H1 (cell line): ENCODE measurements around the gene IKZF1. TPM values are rescaled to one million over a fixed set of nuclear protein-coding genes. Genes with fewer than 3 reads are reported as not detected.

Experiments
- CTCF ChIA-PET: fragments of 300-600 bp; sonication (Branson Sonifier 250); formaldehyde crosslinking; loops from one replicate; lab custom pipeline; 2021; ENCODE audit not compliant: partially characterized antibody; lab: Charles Lee
- POLR2A ChIA-PET: fragments of 300-600 bp; sonication (Branson Sonifier 250); formaldehyde crosslinking; loops from one replicate; lab custom pipeline; 2021; ENCODE audit warnings: inconsistent platforms; ENCODE audit not compliant: partially characterized antibody; lab: Charles Lee
- DNase-seq, 2 experiments: peaks; one replicate each; pipeline versions ENCODE4 v3.0.0 to v3.0.0-alpha.2; 2010 to 2022; ENCODE audit warnings: low spot score in 2 of 2, low read depth in 1 of 2, mixed read lengths in 1 of 2
- FAIRE-seq: peaks from 2 replicates; lab custom pipeline; 2011; peaks lifted over from hg19 to GRCh38; lab: Jason Lieb, UNC
- H2AFZ ChIP-seq: 2 replicates; pipeline ENCODE4 v1.8.1; 2012; ENCODE audit warnings: low read length, inconsistent platforms
- H2AK5ac ChIP-seq: 2 replicates; pipeline ENCODE4 v1.6.1; 2013; ENCODE audit warnings: low read depth, low read length
- H2BK120ac ChIP-seq: replicated peaks from 2 replicates; pipeline ENCODE3; 2013; ENCODE audit warnings: low read depth, low read length, inconsistent platforms
- H2BK12ac ChIP-seq: 2 replicates; pipeline ENCODE4 v1.6.1; 2013; ENCODE audit warnings: low read depth, low read length
- H2BK15ac ChIP-seq: 2 replicates; pipeline ENCODE4 v1.6.1; 2013; ENCODE audit warnings: low read length
- H2BK20ac ChIP-seq: 2 replicates; pipeline ENCODE4 v1.6.1; 2013; ENCODE audit warnings: low read length
- H2BK5ac ChIP-seq: 2 replicates; pipeline ENCODE4 v1.6.1; 2013; ENCODE audit warnings: low read depth, low read length
- H3K14ac ChIP-seq: 2 replicates; pipeline ENCODE4 v1.6.1; 2013; ENCODE audit warnings: inconsistent platforms; ENCODE audit not compliant: insufficient read length
- H3K18ac ChIP-seq: 2 replicates; pipeline ENCODE4 v1.6.1; 2013; ENCODE audit warnings: low read length; ENCODE audit errors: extremely low read depth
- H3K23ac ChIP-seq: 2 replicates; pipeline ENCODE4 v1.6.1; 2013; ENCODE audit warnings: inconsistent platforms; ENCODE audit not compliant: insufficient read length
- H3K23me2 ChIP-seq: 2 replicates; pipeline ENCODE4 v1.6.1; 2013; ENCODE audit warnings: low read depth, low read length
- H3K27ac ChIP-seq: 2 replicates; pipeline ENCODE4 v1.6.1; 2011; ENCODE audit warnings: low read depth, low read length, inconsistent platforms
- H3K27me3 ChIP-seq, 4 experiments: replicated peaks in 1 of 4; 1 replicate in 1 of 4; 2 replicates in 3 of 4; pipeline versions ENCODE4 v1.6.1 to v1.8.1; 2011 to 2013; ENCODE audit warnings: low read length in 3 of 4, mild to moderate bottlenecking in 3 of 4, inconsistent platforms in 2 of 4, mixed read lengths in 2 of 4, moderate library complexity in 1 of 4; ENCODE audit not compliant: control insufficient read depth in 3 of 4, insufficient read depth in 3 of 4; ENCODE audit errors: extremely low read depth in 1 of 4
- H3K36me3 ChIP-seq, 4 experiments: 2 replicates each; pipeline versions ENCODE4 v1.6.1 to v1.8.1; 2011 to 2013; ENCODE audit warnings: mild to moderate bottlenecking in 4 of 4, low read length in 3 of 4, moderate library complexity in 2 of 4, control low read depth in 1 of 4, inconsistent platforms in 1 of 4; ENCODE audit not compliant: insufficient read depth in 4 of 4, control insufficient read depth in 2 of 4
- H3K4ac ChIP-seq: replicated peaks from 2 replicates; pipeline ENCODE3; 2013; ENCODE audit warnings: low read length, low read depth, mixed read lengths, inconsistent platforms; ENCODE audit not compliant: insufficient read length
- H3K4me1 ChIP-seq, 4 experiments: replicated peaks in 1 of 4; 1 replicate in 1 of 4; 2 replicates in 3 of 4; pipeline versions ENCODE4 v1.6.1 to v1.8.1; 2011 to 2013; ENCODE audit warnings: low read length in 3 of 4, inconsistent platforms in 2 of 4, mixed read lengths in 1 of 4; ENCODE audit not compliant: insufficient read depth in 4 of 4, control insufficient read depth in 3 of 4
- H3K4me2 ChIP-seq, 2 experiments: 2 replicates each; pipeline versions ENCODE4 v1.6.1 to v1.8.1; 2011 to 2013; ENCODE audit warnings: low read depth in 2 of 2, low read length in 2 of 2, control low read depth in 1 of 2, inconsistent platforms in 1 of 2, mild to moderate bottlenecking in 1 of 2; ENCODE audit not compliant: insufficient read depth in 1 of 2
- H3K4me3 ChIP-seq, 4 experiments: fragments of 200-600, 300-600 bp in 1 of 4; sonication (generic), shearing (Covaris generic), sonication (Bioruptor Twin) in 1 of 4; 2 replicates each; pipeline versions ENCODE4 v1.5.1 to v1.8.1; 2011 to 2016; ENCODE audit warnings: low read length in 4 of 4, low read depth in 3 of 4, control low read depth in 2 of 4, inconsistent platforms in 2 of 4, mild to moderate bottlenecking in 2 of 4, mixed read lengths in 1 of 4, moderate library complexity in 1 of 4; ENCODE audit not compliant: insufficient read depth in 2 of 4; ENCODE audit errors: extremely low read depth in 1 of 4
- H3K56ac ChIP-seq: replicated peaks from 2 replicates; pipeline ENCODE3; 2013; ENCODE audit warnings: low read depth, mild to moderate bottlenecking, mixed read lengths, low read length, inconsistent platforms; ENCODE audit not compliant: insufficient read length
- H3K79me1 ChIP-seq: 2 replicates; pipeline ENCODE4 v1.6.1; 2013; ENCODE audit warnings: low read depth, low read length, control low read depth
- H3K79me2 ChIP-seq, 2 experiments: 2 replicates each; pipeline versions ENCODE4 v1.6.1 to v1.8.1; 2012 to 2013; ENCODE audit warnings: low read length in 2 of 2, mild to moderate bottlenecking in 2 of 2, inconsistent platforms in 1 of 2; ENCODE audit not compliant: insufficient read depth in 2 of 2, control insufficient read depth in 1 of 2
- H3K9ac ChIP-seq, 4 experiments: replicated peaks in 1 of 4; 1 replicate in 1 of 4; 2 replicates in 3 of 4; pipeline versions ENCODE4 v1.6.1 to v1.8.1; 2011 to 2013; ENCODE audit warnings: low read depth in 3 of 4, low read length in 3 of 4, control low read depth in 2 of 4, mild to moderate bottlenecking in 2 of 4, moderate library complexity in 2 of 4, inconsistent platforms in 1 of 4; ENCODE audit errors: extremely low read depth in 1 of 4
- H3K9me3 ChIP-seq, 2 experiments: 2 replicates each; pipeline versions ENCODE4 v1.6.1 to v1.8.1; 2012 to 2013; ENCODE audit warnings: mild to moderate bottlenecking in 2 of 2, moderate library complexity in 2 of 2, control low read depth in 1 of 2, inconsistent platforms in 1 of 2, low read depth in 1 of 2, low read length in 1 of 2, mixed read lengths in 1 of 2; ENCODE audit not compliant: insufficient read depth in 2 of 2
- H4K20me1 ChIP-seq, 2 experiments: replicated peaks in 1 of 2; 2 replicates each; pipeline versions ENCODE3 to v1.8.1; 2011 to 2013; ENCODE audit warnings: inconsistent platforms in 2 of 2, low read length in 2 of 2, mild to moderate bottlenecking in 1 of 2; ENCODE audit not compliant: insufficient read depth in 2 of 2, control insufficient read depth in 1 of 2
- H4K5ac ChIP-seq: 2 replicates; pipeline ENCODE4 v1.6.1; 2013; ENCODE audit warnings: low read length, low read depth, mixed read lengths, inconsistent platforms; ENCODE audit not compliant: insufficient read length
- H4K8ac ChIP-seq: 2 replicates; pipeline ENCODE4 v1.8.0; 2013; ENCODE audit warnings: mild to moderate bottlenecking, moderate library complexity, low read length, inconsistent platforms; ENCODE audit not compliant: insufficient read depth; ENCODE audit errors: extremely low read depth
- H4K91ac ChIP-seq: replicated peaks from 2 replicates; pipeline ENCODE3; 2013; ENCODE audit warnings: low read length, mixed read lengths, inconsistent platforms; ENCODE audit not compliant: insufficient read length
- RAD21 ChIP-seq, 2 experiments: IDR thresholded peaks in 1 of 2; conservative IDR thresholded peaks in 1 of 2; 2 replicates each; pipeline ENCODE4 v1.6.1; 2011; ENCODE audit warnings: low read depth in 2 of 2, low read length in 2 of 2, improper control_type of control experiment in 1 of 2, inconsistent platforms in 1 of 2, mild to moderate bottlenecking in 1 of 2, moderate library complexity in 1 of 2
- RNF2 ChIP-seq: fragments of 200-900, 300-1000 bp; sonication (generic); IDR thresholded peaks from 2 replicates; pipeline ENCODE4 v1.7.1; 2016; ENCODE audit warnings: borderline replicate concordance, low read depth, mild to moderate bottlenecking, antibody characterized with exemption, low read length; ENCODE audit not compliant: poor library complexity, severe bottlenecking; ENCODE audit errors: missing control alignments
- WGBS, 2 experiments: shearing (Covaris generic) in 1 of 2; methylation state at CpG; one replicate each; pipeline versions ENCODE4 v1.1.6 to v1.1.7; 2013 to 2015; ENCODE audit warnings: low lambda C conversion rate in 2 of 2, mixed read lengths in 2 of 2, inconsistent platforms in 1 of 2, low coverage in 1 of 2, missing lambda C conversion rate in 1 of 2; ENCODE audit not compliant: insufficient replicate concordance in 2 of 2, insufficient coverage in 1 of 2, insufficient read length in 1 of 2; ENCODE audit errors: extremely low coverage in 1 of 2, missing lambda C conversion rate in 1 of 2; 5-methylcytosine and 5-hydroxymethylcytosine counted together
- polyA plus RNA-seq, 7 experiments: library from polyadenylated mRNA; depleted of rRNA in 3 of 7; stranded (reverse) in 5 of 7; unstranded in 2 of 7; fragments of >200 nt in 5 of 7; fragments of 200-250 nt in 2 of 7; gene quantifications; 1 replicate in 5 of 7; 2 replicates in 1 of 7; 4 replicates in 1 of 7; pipeline versions ENCODE4 v1.2.1 to v1.2.3, GENCODE V29; 2011 to 2013; ENCODE audit warnings: missing spikeins in 2 of 7, mixed read lengths in 2 of 7
- total RNA-seq: library from RNA; stranded (reverse); fragmentation: NEBNext Ultra II Directional; extraction: Animal tissue kit (Norgen Biotek cat#: 25700); gene quantifications from 2 replicates; pipeline ENCODE4 v1.2.1, GENCODE V29; 2021

Gene IKZF1
- total and polyA plus RNA-seq, 2 of the 8 experiments (the other 6 are each of a cell fraction or from before 2014, with no cell fraction given): 0.74 to 1.5 TPM

DNA sequence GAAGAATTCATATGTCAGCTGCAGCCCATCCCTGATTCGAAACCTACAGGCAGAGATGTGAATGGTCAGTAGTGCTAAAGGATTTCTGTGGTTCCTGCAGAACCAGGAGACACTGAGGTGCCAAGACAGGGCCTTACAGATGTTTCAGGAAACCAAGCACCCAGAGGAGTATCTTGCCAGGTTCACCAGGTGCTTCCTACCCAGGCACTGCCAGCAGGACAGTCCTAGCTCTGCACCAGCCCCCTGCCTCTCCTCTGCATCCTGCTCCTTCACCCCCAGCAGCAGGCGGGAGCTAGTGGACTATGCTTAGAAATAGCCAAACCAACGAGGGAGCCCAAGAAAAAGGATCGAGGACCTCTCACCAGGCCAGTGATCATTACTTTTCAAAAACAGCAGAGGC lies 4.2 kb upstream of the IKZF1 start:
- no peak overlapping the region for H2AK5ac ChIP-seq
- no peak overlapping the region for H3K4me3 ChIP-seq
- H2AFZ ChIP-seq: no peak overlapping the region
- peaks cover 0 to 4% of the 10 kb centered on the region in 2 experiments; a peak in 2 of 4 replicates for H3K9me3 ChIP-seq
- H3K27ac ChIP-seq: no peak overlapping the region
- H4K91ac ChIP-seq: peak overlapping the region; percentile 31
- no peak overlapping the region for H2BK120ac ChIP-seq
- peaks cover 11% of the 10 kb centered on the region for H3K23me2 ChIP-seq
- TF ChIP-seq RNF2 (no peak), RAD21 (IDR thresholded peaks at IDR 0.05 in 1 of 2, conservative IDR thresholded peaks at IDR 0.05 in 1 of 2; ENCODE audit: low read depth in 2 of 2, low read length in 2 of 2) (no peak)
- H4K8ac ChIP-seq: no peak overlapping the region
- H3K56ac ChIP-seq: no peak overlapping the region
- H3K18ac ChIP-seq: no peak overlapping the region
- DNase-seq: no peak
- peaks cover 0 to 4% (median 0%) of the 10 kb centered on the region in 4 experiments; a peak in 2 of 7 replicates for H3K4me1 ChIP-seq
- H3K79me2 ChIP-seq: no peaks in the 10 kb centered on the region
- no peak overlapping the region for H3K4me2 ChIP-seq
- H3K23ac ChIP-seq: no peak overlapping the region
- H3K9ac ChIP-seq: no peak overlapping the region; a peak in 1 of 7 replicates
- H2BK5ac ChIP-seq: no peak overlapping the region
- no peak overlapping the region for H4K5ac ChIP-seq
- H2BK15ac ChIP-seq: no peak overlapping the region
- H3K79me1 ChIP-seq: no peaks in the 10 kb centered on the region
- H3K14ac ChIP-seq: no peak overlapping the region
- no peak overlapping the region for H2BK20ac ChIP-seq
- H3K36me3 ChIP-seq: no peaks in the 10 kb centered on the region
- no peak overlapping the region for H3K4ac ChIP-seq
- no peak overlapping the region for H2BK12ac ChIP-seq
- WGBS, 2 experiments: 92% methylated on average over 4 of the region's 4 CpGs; no CpG with 5 or more reads in 1 of the 2 experiments
- FAIRE-seq: no peak
- ChIA-PET CTCF (interaction anchor here (0.6 to 2.2 kb wide), 6 partner anchors 9 to 1114 kb away, joined by 3 to 7 read pairs (median 5); partner anchors contain the start of gene ZPBP), POLR2A (interaction anchor here (1.0 kb wide), 1 partner anchor 17 kb away, joined by 3 read pairs; no protein-coding TSS in a partner anchor)
- H3K27me3 ChIP-seq: peaks cover 13 to 34% (median 29%) of the 10 kb centered on the region in 4 experiments
- H4K20me1 ChIP-seq: no peaks in the 10 kb centered on the region
